Dedifferentiated amniotic fluid mesenchymal stem cell (primary cell): ENCODE measurements around the gene FHL1.
"Not testable (repeated sequence)": the region's sequence is repeated elsewhere in the genome, so short reads cannot be mapped to it uniquely, and the experiment has no call there.

Experiments used
- DNase-seq: peaks from one replicate; pipeline ENCODE4 v3.0.0-alpha.2; 2016; ENCODE audit errors: extremely low spot score

FHL1 gene

GRCh38 chrX:136147315-136147901 is at the start of gene FHL1:
Gene FHL1, plus strand, starts transcription at chrX:136147533.
- DNase-seq = no peak

GRCh38 chrX:136097871-136098805 is 49.2 kb upstream of the FHL1 start:
- no peak for DNase-seq

GRCh38 chrX:136104936-136105335 is 42.4 kb upstream of the FHL1 start:
- no peak for DNase-seq

GRCh38 chrX:136106920-136107528 is 40.3 kb upstream of the FHL1 start:
- no peak for DNase-seq

GRCh38 chrX:136108905-136109304 is 38.4 kb upstream of the FHL1 start:
- DNase-seq = not testable (repeated sequence)

- DNase-seq = no peak
These were observed 35.0 kb upstream of the FHL1 start for GRCh38 chrX:136112286-136112685.

- DNase-seq = no peak
These were observed 34.6 kb upstream of the FHL1 start for GRCh38 chrX:136112778-136113177.

GRCh38 chrX:136115126-136115903 is 32.0 kb upstream of the FHL1 start:
- peak; percentile 30 for DNase-seq

GRCh38 chrX:136115904-136116297 is 31.4 kb upstream of the FHL1 start:
- no peak for DNase-seq

GRCh38 chrX:136121788-136122187 is 25.5 kb upstream of the FHL1 start:
- peak; percentile 39 for DNase-seq

- DNase-seq = no peak
These were observed 25.1 kb upstream of the FHL1 start for GRCh38 chrX:136122207-136122606.

GRCh38 chrX:136125106-136125505 is 22.2 kb upstream of the FHL1 start:
- DNase-seq = no peak

- DNase-seq = no peak
These were observed 21.0 kb upstream of the FHL1 start for GRCh38 chrX:136126371-136126770.

GRCh38 chrX:136126872-136127406 is 20.4 kb upstream of the FHL1 start:
- no peak for DNase-seq

- DNase-seq = no peak
These were observed 18.6 kb upstream of the FHL1 start for GRCh38 chrX:136128743-136129142.

- DNase-seq = peak; percentile 77
These were observed 16.2 kb upstream of the FHL1 start for GRCh38 chrX:136130931-136131833.

GRCh38 chrX:136138939-136139338 is 8.4 kb upstream of the FHL1 start:
- DNase-seq = no peak

- no peak for DNase-seq
These were observed 5.8 kb upstream of the FHL1 start for GRCh38 chrX:136141569-136141968.

- no peak for DNase-seq
These were observed 4.7 kb upstream of the FHL1 start for GRCh38 chrX:136142592-136142991.

- no peak for DNase-seq
These were observed 3.6 kb upstream of the FHL1 start for GRCh38 chrX:136143711-136144110.
